GM23248 (cell line): ENCODE results near the gene IL18. TPM values are rescaled to one million over a fixed set of nuclear protein-coding genes. Genes with fewer than 3 reads are reported as not detected.

ENCODE experiments used
- DNase-seq: peaks from one replicate; pipeline ENCODE4 v3.0.0-alpha.2; 2015
- H2AFZ ChIP-seq: fragments of 200-600 bp; sonication (generic); 2 replicates; pipeline ENCODE4 v1.6.1; 2016; ENCODE audit warnings: antibody characterized with exemption
- H3F3A ChIP-seq: fragments of 200-600 bp; sonication (generic); 2 replicates; pipeline ENCODE4 v1.6.1; 2016; ENCODE audit warnings: mild to moderate bottlenecking, antibody characterized with exemption, mixed run types; ENCODE audit not compliant: insufficient read depth
- H3K27ac ChIP-seq: fragments of 200-600 bp; sonication (generic); 2 replicates; pipeline ENCODE4 v1.5.1; 2016; ENCODE audit warnings: mild to moderate bottlenecking
- H3K27me3 ChIP-seq: fragments of 200-600 bp; sonication (generic); replicated peaks from 2 replicates; pipeline ENCODE4 v1.6.1; 2016; ENCODE audit warnings: mild to moderate bottlenecking; ENCODE audit not compliant: insufficient read depth
- H3K36me3 ChIP-seq: fragments of 200-600 bp; sonication (generic); 2 replicates; pipeline ENCODE4 v1.6.1; 2016; ENCODE audit warnings: low read depth, mild to moderate bottlenecking
- H3K4me1 ChIP-seq: fragments of 200-600 bp; sonication (generic); 2 replicates; pipeline ENCODE4 v1.6.1; 2016; ENCODE audit warnings: mild to moderate bottlenecking; ENCODE audit not compliant: insufficient read depth
- H3K4me2 ChIP-seq: fragments of 200-600 bp; sonication (generic); one replicate; pipeline ENCODE4 v1.6.1; 2016; ENCODE audit warnings: mild to moderate bottlenecking; ENCODE audit not compliant: unreplicated experiment
- H3K4me3 ChIP-seq: fragments of 200-600 bp; sonication (generic); 2 replicates; pipeline ENCODE4 v1.5.1; 2016; ENCODE audit warnings: mild to moderate bottlenecking
- H3K79me2 ChIP-seq: fragments of 200-600 bp; sonication (generic); 2 replicates; pipeline ENCODE4 v1.6.1; 2016; ENCODE audit warnings: mild to moderate bottlenecking; ENCODE audit not compliant: insufficient read depth
- H3K9ac ChIP-seq: fragments of 200-600 bp; sonication (generic); 2 replicates; pipeline ENCODE4 v1.6.1; 2016; ENCODE audit warnings: mild to moderate bottlenecking
- H3K9me2 ChIP-seq: fragments of 200-600 bp; sonication (generic); 2 replicates; pipeline ENCODE4 v1.6.1; 2016; ENCODE audit warnings: mixed run types, mild to moderate bottlenecking, moderate library complexity; ENCODE audit not compliant: insufficient read depth
- H3K9me3 ChIP-seq: fragments of 200-600 bp; sonication (generic); one replicate; pipeline ENCODE4 v1.6.1; 2017; ENCODE audit warnings: low read depth
- H4K20me1 ChIP-seq: fragments of 200-600 bp; sonication (generic); 2 replicates; pipeline ENCODE4 v1.6.0; 2016; ENCODE audit not compliant: insufficient read depth
- EZH2 ChIP-seq: fragments of 200-600 bp; sonication (generic); IDR thresholded peaks from 2 replicates; pipeline ENCODE4 v1.6.1; 2018; ENCODE audit warnings: antibody characterized with exemption, mild to moderate bottlenecking; ENCODE audit not compliant: insufficient read depth, poor library complexity, severe bottlenecking
- EZH2phosphoT487 ChIP-seq: fragments of 200-600 bp; sonication (generic); IDR thresholded peaks from 2 replicates; pipeline ENCODE4 v1.6.1; 2018; ENCODE audit warnings: antibody characterized with exemption, moderate library complexity, mild to moderate bottlenecking, low read depth; ENCODE audit not compliant: insufficient read depth
- WGBS, 2 experiments: methylation state at CpG; one replicate each; pipeline ENCODE4 v1.1.6; 2015 to 2017; ENCODE audit warnings: low lambda C conversion rate in 2 of 2, low coverage in 1 of 2; ENCODE audit errors: missing lambda C conversion rate in 2 of 2; 5-methylcytosine and 5-hydroxymethylcytosine counted together
- in situ Hi-C: fragments of 300-500 bp; cut with MboI; formaldehyde crosslinking; loops from 2 replicates; pipeline ENCODE4 v1.15.0; 2020
- polyA plus RNA-seq: library from polyadenylated mRNA; unstranded; fragments of >200 nt; fragmentation: Nextera tagmentation; extraction: Ambion mirVana; gene quantifications from 2 replicates; pipeline ENCODE4 v1.2.1, GENCODE V29; 2016
- total RNA-seq: library from RNA; depleted of rRNA; stranded (reverse); fragments of >200 nt; shearing (Covaris generic); gene quantifications from 2 replicates; pipeline ENCODE4 v1.2.3, GENCODE V29; 2014

IL18 gene
- total and polyA plus RNA-seq, 2 experiments from 2014 or later, result 51.9 to 62.9 TPM

DNA sequence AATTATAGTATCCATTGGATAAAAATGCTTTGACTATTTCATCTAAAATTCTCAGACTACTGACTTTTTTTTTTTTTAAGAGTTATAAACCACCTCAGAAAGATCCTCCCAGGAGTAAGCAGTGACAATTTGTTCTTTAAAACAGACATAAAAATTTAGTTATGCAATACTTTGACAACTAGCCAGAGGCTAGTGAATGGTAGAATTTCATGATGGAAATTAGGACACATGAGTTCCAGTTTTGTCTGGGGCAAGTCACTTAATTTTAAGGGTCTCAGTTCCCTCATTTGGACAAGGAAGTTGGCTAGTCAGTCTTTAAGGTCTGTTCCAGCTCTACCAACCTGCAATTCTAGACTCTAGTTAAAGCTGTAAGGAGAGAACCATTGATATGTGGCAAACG is 2.9 kb downstream of the IL18 start:
- peaks cover 52% of the 10 kb centered on the region for H3F3A ChIP-seq
- no peaks in the 10 kb centered on the region for H3K9me3 ChIP-seq
- H3K4me1 ChIP-seq, result peaks cover 76% of the 10 kb centered on the region
- peak; percentile 55 for DNase-seq
- no peaks in the 10 kb centered on the region for H3K36me3 ChIP-seq
- H2AFZ ChIP-seq, result no peak overlapping the region
- no peaks in the 10 kb centered on the region for H3K27me3 ChIP-seq
- TF ChIP-seq EZH2 (no peak), EZH2phosphoT487 (no peak)
- no peaks in the 10 kb centered on the region for H3K9me2 ChIP-seq
- WGBS, 2 experiments, result 46 to 55% methylated on average over 1 of the region's 1 CpG
- H3K4me3 ChIP-seq, result peak overlapping the region; percentile 80
- peaks cover 56% of the 10 kb centered on the region for H3K79me2 ChIP-seq
- in situ Hi-C loops, result no loop called here
- H4K20me1 ChIP-seq, result no peaks in the 10 kb centered on the region
- no peak overlapping the region for H3K27ac ChIP-seq
- H3K9ac ChIP-seq, result no peak overlapping the region
- H3K4me2 ChIP-seq, result peak overlapping the region; percentile 66

DNA sequence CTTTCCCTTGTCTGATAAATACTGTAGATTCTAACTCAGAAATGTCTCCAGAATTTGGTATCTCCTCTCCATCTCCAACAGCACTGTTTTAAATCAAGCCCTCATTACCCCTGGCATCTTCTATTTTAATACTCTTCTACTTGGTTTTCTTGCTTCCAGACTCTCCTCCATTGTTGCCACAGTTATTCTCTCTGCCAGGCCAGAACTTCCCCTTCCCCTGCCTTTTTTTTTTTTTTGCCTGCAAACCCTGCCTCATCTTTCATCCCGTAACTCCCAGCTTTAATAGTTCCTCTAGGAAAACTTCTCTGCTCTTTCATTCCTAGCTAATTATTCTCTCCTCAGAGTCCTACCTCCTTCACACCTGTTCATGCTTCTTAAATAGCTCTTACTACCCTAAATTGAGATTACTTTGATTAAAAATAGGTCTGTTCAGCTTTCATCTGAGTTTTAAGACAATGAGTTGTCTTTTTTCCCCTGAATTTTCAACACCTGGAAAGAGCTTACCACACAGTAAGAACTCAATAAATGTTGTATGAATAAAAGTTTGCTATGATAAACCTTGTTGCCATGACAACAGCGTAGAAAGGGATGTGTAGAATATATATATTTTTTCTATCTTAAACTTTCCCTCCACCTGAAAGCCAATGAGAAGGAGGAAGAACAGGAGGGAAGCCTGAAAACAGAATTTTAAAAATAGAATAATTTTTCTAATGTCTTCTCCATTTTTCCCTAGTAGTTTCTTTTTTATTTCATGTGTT is 3.6 kb downstream of the IL18 start:
- WGBS, 2 experiments, result 88 to 89% methylated on average over 2 of the region's 2 CpGs
- peaks cover 62% of the 10 kb centered on the region for H3K79me2 ChIP-seq
- in situ Hi-C loops, result no loop called here

DNA sequence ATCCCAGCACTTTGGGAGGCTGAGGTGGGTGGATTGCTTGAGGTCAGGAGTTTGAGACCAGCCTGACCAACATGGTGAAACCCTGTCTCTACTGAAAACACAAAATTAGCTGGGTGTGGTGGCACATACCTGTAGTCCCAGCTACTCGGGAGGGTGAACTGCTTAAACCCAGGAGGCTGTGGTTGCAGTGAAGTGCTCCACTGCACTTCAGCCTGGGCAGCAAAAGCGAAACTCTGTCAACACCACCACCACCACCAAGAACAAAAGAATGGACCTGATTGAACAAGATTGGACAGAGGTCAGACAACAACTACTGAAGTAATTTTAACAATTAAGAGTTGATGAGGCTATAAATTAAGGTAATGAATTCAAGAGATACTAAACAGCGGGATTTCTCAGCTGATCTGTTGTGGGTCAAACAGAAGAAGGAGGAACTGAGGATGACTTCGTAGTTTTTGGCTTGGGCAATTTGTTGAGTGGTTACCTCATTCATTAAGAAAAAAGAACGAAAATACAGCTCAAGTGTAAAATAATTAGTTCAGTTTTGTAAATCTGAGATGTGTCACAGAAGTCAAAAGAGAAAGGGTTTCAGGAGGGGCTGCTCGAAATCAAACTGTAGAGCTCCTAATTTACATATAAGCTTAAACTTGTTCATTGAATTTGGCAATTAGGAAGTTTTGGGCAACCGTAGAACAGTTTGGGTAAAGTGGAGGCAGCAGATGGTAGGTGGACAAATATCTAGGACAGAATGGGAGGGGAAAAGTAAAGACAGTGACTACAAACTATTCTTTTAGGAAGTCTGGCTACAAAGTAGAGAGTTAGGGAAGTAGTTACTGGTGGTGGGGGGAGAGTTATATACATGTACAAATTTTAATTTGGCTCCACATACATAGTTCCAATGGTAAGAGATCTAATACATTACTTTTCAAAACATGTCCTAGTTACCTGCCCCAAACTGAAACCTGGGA is 4.5 kb downstream of the IL18 start:
- 0 out of 2 replicates have a peak overlapping the region, but pooled peaks have one; percentile 4 for H3K9ac ChIP-seq
- 0 out of 2 replicates have a peak overlapping the region, but pooled peaks have one; percentile 2 for H3K27ac ChIP-seq
- H3K9me3 ChIP-seq, result no peaks in the 10 kb centered on the region
- peak overlapping the region; percentile 66 for H3K4me2 ChIP-seq
- in situ Hi-C loops, result no loop called here
- 0 out of 2 replicates have a peak overlapping the region, but pooled peaks have one; percentile 19 for H2AFZ ChIP-seq
- TF ChIP-seq EZH2 (no peak), EZH2phosphoT487 (no peak)
- no peaks in the 10 kb centered on the region for H4K20me1 ChIP-seq
- H3F3A ChIP-seq, result peaks cover 43% of the 10 kb centered on the region
- WGBS, 2 experiments, result 62% methylated on average over 7 of the region's 7 CpGs
- H3K27me3 ChIP-seq, result no peaks in the 10 kb centered on the region
- H3K9me2 ChIP-seq, result no peaks in the 10 kb centered on the region
- H3K79me2 ChIP-seq, result peaks cover 69% of the 10 kb centered on the region
- DNase-seq, result no peak
- H3K4me1 ChIP-seq, result peaks cover 74% of the 10 kb centered on the region
- no peak overlapping the region for H3K4me3 ChIP-seq
- H3K36me3 ChIP-seq, result 0 out of 2 replicates have a peak, but pooled peaks cover 8% of the 10 kb centered on the region

More for the DNA sequence above, 3.6 kb downstream of the IL18 start:
- H3K27me3 ChIP-seq, result no peaks in the 10 kb centered on the region
- H3K4me3 ChIP-seq, result peak overlapping the region; percentile 80; the same call in 1 of the 2 replicates
- H3K27ac ChIP-seq, result no peak overlapping the region
- H3K4me1 ChIP-seq, result peaks cover 78% of the 10 kb centered on the region
- no peaks in the 10 kb centered on the region for H3K9me2 ChIP-seq
- no peak overlapping the region for H2AFZ ChIP-seq
- TF ChIP-seq EZH2phosphoT487 (no peak), EZH2 (no peak)
- DNase-seq, result peak; percentile 4
- H3K36me3 ChIP-seq, result no peaks in the 10 kb centered on the region
- peaks cover 50% of the 10 kb centered on the region for H3F3A ChIP-seq
- H3K4me2 ChIP-seq, result peak overlapping the region; percentile 66
- no peaks in the 10 kb centered on the region for H3K9me3 ChIP-seq
- H3K9ac ChIP-seq, result no peak overlapping the region
- no peaks in the 10 kb centered on the region for H4K20me1 ChIP-seq

DNA sequence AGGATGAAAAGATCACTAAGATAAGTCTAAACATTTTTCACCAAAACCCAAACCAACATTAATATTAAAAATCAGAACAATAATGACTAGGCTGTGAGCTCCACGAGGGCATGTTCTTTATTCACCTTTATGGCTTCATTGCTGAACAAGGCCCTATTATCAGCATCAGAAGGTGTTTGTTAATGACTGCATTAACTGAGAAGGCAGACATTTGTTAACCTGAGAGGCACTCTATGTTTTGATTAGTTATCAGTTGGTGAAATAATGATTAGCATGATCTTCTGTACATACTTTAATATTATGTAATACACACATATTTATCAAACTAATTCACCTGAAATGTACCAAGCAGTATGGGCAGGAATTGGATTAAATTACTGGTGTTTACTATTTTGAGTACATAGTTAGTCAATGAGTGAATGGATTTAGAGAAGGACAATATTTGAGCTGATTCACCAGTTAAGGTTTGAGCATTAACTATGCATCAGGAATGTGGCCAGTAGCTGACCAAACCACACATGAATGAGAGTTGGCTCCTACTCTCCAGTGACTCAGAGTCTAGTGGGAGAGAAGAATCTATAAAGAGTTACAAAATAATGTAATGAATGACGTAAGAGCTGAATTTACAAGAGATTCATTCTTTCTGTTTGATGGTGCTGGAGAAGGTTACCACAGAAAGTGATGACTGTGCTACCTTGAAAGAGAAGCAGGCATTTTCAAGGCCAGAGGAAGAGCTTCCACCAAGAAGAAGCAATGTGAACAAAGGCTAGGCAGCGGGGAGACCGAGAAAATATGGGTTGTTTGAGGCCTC is 6.7 kb downstream of the IL18 start:
- in situ Hi-C loops, result no loop called here
- H2AFZ ChIP-seq, result no peak overlapping the region

More for the DNA sequence above, 6.7 kb downstream of the IL18 start:
- Histone ChIP-seq H3K9ac (no peak overlapping the region), H3K4me1 (peaks cover 61% of the 10 kb centered on the region), H3K79me2 (peaks cover 53% of the 10 kb centered on the region), H3K4me3 (no peak overlapping the region), H3K27me3 (no peaks in the 10 kb centered on the region), H3K27ac (peak overlapping the region; percentile 71), H3K4me2 (peak overlapping the region; percentile 41), H3K9me3 (no peaks in the 10 kb centered on the region), H3K9me2 (no peaks in the 10 kb centered on the region), H3F3A (peaks cover 27% of the 10 kb centered on the region), H4K20me1 (no peaks in the 10 kb centered on the region), H3K36me3 (peaks cover 21% of the 10 kb centered on the region; the same call in 1 of the 2 replicates)
- TF ChIP-seq EZH2phosphoT487 (no peak), EZH2 (no peak)
- peak; percentile 99 for DNase-seq
- WGBS, 2 experiments, result 29 to 37% methylated on average over 4 of the region's 4 CpGs
